ENCODE results near the gene MPP3. TPM values are rescaled to one million over a fixed set of nuclear protein-coding genes. Genes with fewer than 3 reads are reported as not detected.

Gene MPP3
- total and polyA plus RNA-seq, 2 of the 4 experiments (the other 2 are of a cell fraction) = 5.7 to 11.9 TPM

GRCh38 chr17:43853546-43853945 is 20.6 kb upstream of the MPP3 start:
- H3K56ac ChIP-seq (ENCODE audit: extremely low read depth, insufficient read depth, low read length) = no peak overlapping the region
- H3K4me1 ChIP-seq (ENCODE audit: control insufficient read depth, insufficient read depth, low read length) = no peaks in the 10 kb centered on the region
- H3K23ac ChIP-seq (ENCODE audit: low read depth, low read length) = no peak overlapping the region
- H3K4ac ChIP-seq (ENCODE audit: low read depth, low read length) = no peak overlapping the region
- H3K9ac ChIP-seq (ENCODE audit: low read depth, low read length) = no peak overlapping the region
- H2AK9ac ChIP-seq (replicated peaks; ENCODE audit: low read depth, low read length, poor library complexity) = no peak overlapping the region
- H3K79me1 ChIP-seq (ENCODE audit: low read depth in 1 of 2, low read length in 2 of 2) = no peaks in the 10 kb centered on the region
- H2AFZ ChIP-seq (replicated peaks; ENCODE audit: low read length, poor library complexity) = no peak overlapping the region
- ATAC-seq (ENCODE audit: low read depth) = no peak
- H4K91ac ChIP-seq (ENCODE audit: insufficient read depth, low read depth, low read length) = no peak overlapping the region
- no peak overlapping the region for H2BK20ac ChIP-seq (ENCODE audit: low read depth, low read length)
- no peak for DNase-seq
- 93% methylated on average over 3 of the region's 7 CpGs; no CpG with 5 or more reads in 1 of the 2 experiments for WGBS, 2 experiments (ENCODE audit: extremely low coverage in 2 of 2, insufficient read length in 1 of 2)
- H2BK5ac ChIP-seq (ENCODE audit: low read depth, low read length, poor library complexity, severe bottlenecking) = no peak overlapping the region
- H2BK15ac ChIP-seq (ENCODE audit: low read depth, low read length) = no peak overlapping the region
- H3K36me3 ChIP-seq (ENCODE audit: control insufficient read depth, insufficient read depth, low read length) = no peaks in the 10 kb centered on the region
- intact Hi-C loops (cut with micrococcal nuclease) = no loop called here
- BruUV-seq (replicated peaks) = no TSS peak
- H4K5ac ChIP-seq (ENCODE audit: low read depth, low read length) = no peak overlapping the region
- H2AK5ac ChIP-seq (ENCODE audit: low read depth, low read length) = no peak overlapping the region
- no peaks in the 10 kb centered on the region for H4K20me1 ChIP-seq (ENCODE audit: insufficient read depth, low read length)
- H4K8ac ChIP-seq (ENCODE audit: low read depth in 2 of 2, low read length in 2 of 2) = no peak overlapping the region
- no peak overlapping the region for H3K14ac ChIP-seq (replicated peaks; ENCODE audit: low read depth, low read length)
- H2BK120ac ChIP-seq (ENCODE audit: low read depth, low read length) = no peak overlapping the region
- CTCF ChIA-PET = interaction anchor here (1.1 kb wide), 1 partner anchor 14 kb away, joined by 3 read pairs; no protein-coding TSS in a partner anchor
- no peaks in the 10 kb centered on the region for H3K9me1 ChIP-seq (ENCODE audit: insufficient read depth, low read length)
- no peak overlapping the region for H3K4me2 ChIP-seq (ENCODE audit: low read depth, low read length)
- H3K18ac ChIP-seq (ENCODE audit: low read depth, low read length) = no peak overlapping the region
- TF ChIP-seq RCOR1 (IDR thresholded peaks at IDR 0.05; ENCODE audit: insufficient replicate concordance, low read length) (no peak), CTCF (conservative IDR thresholded peaks at IDR 0.05; ENCODE audit: low read depth, low read length) (no peak), POLR2A (IDR thresholded peaks at IDR 0.05; ENCODE audit: low read depth, low read length) (no peak), CHD1 (IDR thresholded peaks at IDR 0.05; ENCODE audit: low read depth, low read length) (no peak), FOS (IDR thresholded peaks at IDR 0.05; ENCODE audit: low read depth, low read length) (no peak), RAD21 (IDR thresholded peaks at IDR 0.05; ENCODE audit: low read length) (no peak), USF2 (IDR thresholded peaks at IDR 0.05; ENCODE audit: low read depth, low read length) (no peak), BHLHE40 (IDR thresholded peaks at IDR 0.05; ENCODE audit: low read depth, low read length) (no peak), MAZ (IDR thresholded peaks at IDR 0.05; ENCODE audit: borderline replicate concordance, low read depth, low read length) (no peak)
- H3K27me3 ChIP-seq (ENCODE audit: control insufficient read depth, insufficient read depth, low read length) = peaks cover 82% of the 10 kb centered on the region
- in situ Hi-C loops (cut with MboI; ENCODE audit: low sequenced_read_pairs) = no loop called here
- dilution Hi-C loops (cut with HindIII; ENCODE audit: low sequenced_read_pairs, unreplicated experiment) = no loop called here
- POLR2A ChIA-PET (ENCODE audit: unreplicated experiment) = no interaction called here
- no peak overlapping the region for H3K27ac ChIP-seq (ENCODE audit: insufficient read depth, low read length)
- H3K9me3 ChIP-seq (ENCODE audit: control insufficient read depth, insufficient read depth, low read length) = no peaks in the 10 kb centered on the region
- no peak overlapping the region for H3K4me3 ChIP-seq (ENCODE audit: insufficient read depth, low read depth, low read length)
